ENCODE results near the gene HCFC1R1. TPM values are rescaled to one million over a fixed set of nuclear protein-coding genes. Genes with fewer than 3 reads are reported as not detected.

The HCFC1R1 gene
- total RNA-seq, 1 experiment from 2014 or later, result 61.3 TPM

- no peaks in the 10 kb centered on the region for H3K27me3 ChIP-seq (ENCODE audit: insufficient read depth, low read length)
- no peak overlapping the region for H3K56ac ChIP-seq (ENCODE audit: insufficient read length, low read depth, low read length)
- H3K36me3 Mint-ChIP-seq (ENCODE audit: insufficient read depth in 1 of 3, low read depth in 3 of 3), result peaks cover 11 to 47% (median 41%) of the 10 kb centered on the region in 3 experiments; a peak in 6 of 7 replicates
- H4K91ac ChIP-seq (ENCODE audit: insufficient read length, low read depth, low read length), result no peak overlapping the region
- no peak overlapping the region for H3K23ac ChIP-seq (ENCODE audit: insufficient read length, low read depth, low read length)
- WGBS (ENCODE audit: extremely low coverage, insufficient read length, low lambda C conversion rate), result no CpG with 5 or more reads among the region's 15 CpGs
- H3K4me1 Mint-ChIP-seq, result peaks cover 15 to 16% of the 10 kb centered on the region in 2 experiments
- no peak overlapping the region for H3K4ac ChIP-seq (ENCODE audit: low read depth, low read length)
- TF ChIP-seq CTCF (conservative IDR thresholded peaks at IDR 0.05), result no peak
- no peak overlapping the region for H3T11ph ChIP-seq (ENCODE audit: low read length)
- no peak overlapping the region for H3K14ac ChIP-seq (ENCODE audit: insufficient read depth, low read length)
- no peak overlapping the region for H4K8ac ChIP-seq (replicated peaks; ENCODE audit: insufficient read length, low read depth, low read length)
- H4K5ac ChIP-seq (ENCODE audit: insufficient read length, low read depth, low read length), result no peak overlapping the region
- H3K4me1 ChIP-seq (ENCODE audit: insufficient read depth, low read length), result no peaks in the 10 kb centered on the region
- no peaks in the 10 kb centered on the region for H3K9me3 Mint-ChIP-seq
- no peak overlapping the region for H3K9ac ChIP-seq (ENCODE audit: extremely low read depth, insufficient read length, low read length)
- peaks cover 3% of the 10 kb centered on the region for H4K20me1 ChIP-seq (ENCODE audit: control insufficient read depth, insufficient read depth, insufficient read length)
- H3K4me3 Mint-ChIP-seq, result no peak overlapping the region
- H3K27ac ChIP-seq (ENCODE audit: insufficient read length, low read depth, low read length), result no peak overlapping the region
- no peak overlapping the region for H3K4me2 ChIP-seq (ENCODE audit: insufficient read depth, insufficient read length, low read length)
- no peak for DNase-seq
- peaks cover 4% of the 10 kb centered on the region for H3K23me2 ChIP-seq (ENCODE audit: insufficient read length, low read depth, low read length, poor library complexity, severe bottlenecking)
- no peak overlapping the region for H2BK5ac ChIP-seq (ENCODE audit: insufficient read length, low read length)
- no peak overlapping the region for H3K27ac Mint-ChIP-seq
- no peaks in the 10 kb centered on the region; the same call in none of the 2 replicates for H3K27me3 Mint-ChIP-seq (ENCODE audit: low read depth)
- H3K79me2 ChIP-seq (ENCODE audit: insufficient read depth, low read length), result no peaks in the 10 kb centered on the region
- H2BK20ac ChIP-seq (ENCODE audit: low read depth, low read length, poor library complexity, severe bottlenecking), result no peak overlapping the region
- no peak overlapping the region for H2BK12ac ChIP-seq (ENCODE audit: insufficient read length, low read depth, low read length)
- H2AFZ ChIP-seq (ENCODE audit: low read length), result no peak overlapping the region
- no peaks in the 10 kb centered on the region for H3K79me1 ChIP-seq (ENCODE audit: insufficient read depth, low read depth, low read length, poor library complexity, severe bottlenecking)
- H3K18ac ChIP-seq (ENCODE audit: insufficient read length, low read depth, low read length), result no peak overlapping the region
- H2AK5ac ChIP-seq (ENCODE audit: insufficient read length, low read length), result no peak overlapping the region
- H2BK120ac ChIP-seq (ENCODE audit: low read depth, low read length, poor library complexity, severe bottlenecking), result no peak overlapping the region
- H2BK15ac ChIP-seq (ENCODE audit: low read depth, low read length), result no peak overlapping the region
- H3K9me3 ChIP-seq (ENCODE audit: control insufficient read depth, low read depth, low read length), result no peaks in the 10 kb centered on the region
These were observed 49.3 kb downstream of the HCFC1R1 start for GRCh38 chr16:2974319-2975056.

Measured in H9 (cell line).